ENCODE measurements around the gene TLCD1.

Gene TLCD1

DNA sequence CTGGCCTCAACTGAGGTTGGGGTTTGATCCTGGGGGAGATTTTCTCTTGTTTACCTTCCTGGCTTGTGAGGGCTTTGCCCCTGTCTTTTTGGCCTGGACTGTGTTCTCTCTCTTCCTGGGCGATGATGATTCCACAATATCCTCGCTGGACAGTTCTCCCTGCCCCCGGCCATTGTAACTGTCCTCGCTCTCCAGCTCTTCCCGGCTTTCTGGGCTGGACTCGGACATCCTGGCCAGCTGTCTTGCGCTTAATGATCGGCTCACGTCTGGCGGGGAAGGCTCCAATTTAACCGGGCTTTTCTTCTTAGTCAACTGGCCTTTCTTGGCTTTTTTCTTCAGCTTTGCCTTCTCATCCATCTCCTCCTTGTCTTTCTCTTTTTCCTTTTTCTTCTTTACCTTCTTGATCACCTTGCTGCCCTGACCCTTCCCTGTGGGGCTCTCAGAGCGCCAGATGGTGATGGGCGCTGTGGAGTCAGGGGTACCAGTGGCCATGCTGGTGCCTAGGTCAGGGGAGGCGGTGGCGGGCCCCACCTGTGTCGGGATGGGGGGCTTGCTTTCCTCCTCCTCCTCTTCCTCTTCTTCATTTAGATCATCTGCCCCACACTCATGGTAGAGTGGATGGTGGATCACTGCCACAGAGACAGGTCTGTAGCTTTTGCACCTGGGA lies 22.3 kb downstream of the TLCD1 start:
- no peaks in the 10 kb centered on the region for H3K27me3 ChIP-seq
- no peak for TF ChIP-seq CTCF (IDR thresholded peaks at IDR 0.05; ENCODE audit: low read depth, low read length)
- H3K36me3 ChIP-seq: peaks cover 20% of the 10 kb centered on the region
- no peak overlapping the region for H3K4me3 ChIP-seq (ENCODE audit: low read depth, low read length)
- no peaks in the 10 kb centered on the region for H3K4me1 ChIP-seq
- DNase-seq: no peak
- H3K9me3 ChIP-seq: no peaks in the 10 kb centered on the region

- peaks cover 27% of the 10 kb centered on the region for H3K36me3 ChIP-seq
- no peaks in the 10 kb centered on the region for H3K4me1 ChIP-seq
- H3K4me3 ChIP-seq (ENCODE audit: low read depth, low read length): no peak overlapping the region
- H3K9me3 ChIP-seq: no peaks in the 10 kb centered on the region
- DNase-seq: no peak
- no peaks in the 10 kb centered on the region for H3K27me3 ChIP-seq
- TF ChIP-seq CTCF (IDR thresholded peaks at IDR 0.05; ENCODE audit: low read depth, low read length): no peak
Measured at GRCh38 chr17:28702752-28703150, 23.3 kb downstream of the TLCD1 start.

DNA sequence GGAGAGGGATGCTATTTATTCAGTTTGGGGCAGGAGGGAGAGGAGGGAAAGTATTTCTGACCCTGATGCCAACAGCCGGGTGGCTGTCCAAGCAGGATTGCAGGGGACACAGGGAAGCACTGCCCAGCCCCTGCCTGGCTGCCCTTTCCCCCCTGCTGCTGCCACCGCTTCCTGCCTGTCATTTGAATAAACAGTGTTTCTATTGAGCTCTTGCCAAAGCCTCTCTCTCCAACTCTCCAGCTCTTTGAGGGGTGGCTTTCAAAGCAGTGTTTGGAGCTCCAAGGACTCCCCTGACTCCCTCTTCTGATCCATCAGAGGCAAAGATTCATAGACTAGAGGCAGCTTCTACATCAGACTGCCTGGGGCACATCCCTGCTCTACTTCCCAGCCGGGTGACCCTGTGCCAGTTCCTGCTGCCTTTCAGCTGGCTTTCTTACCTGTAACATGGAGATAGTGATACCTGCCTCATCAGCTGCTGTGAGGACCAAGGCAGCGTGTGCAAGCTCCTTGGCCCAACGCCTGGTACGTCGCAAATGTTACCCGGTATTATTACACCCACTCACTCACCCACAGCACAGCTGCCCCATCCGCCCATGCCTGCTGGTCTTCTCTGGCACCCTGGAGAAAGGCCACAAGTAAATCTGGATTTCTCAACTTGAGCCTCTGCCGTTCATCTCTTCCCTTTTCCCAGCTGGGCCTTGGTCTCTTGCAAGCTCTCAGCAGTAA lies 23.8 kb downstream of the TLCD1 start:
- Histone ChIP-seq H3K9me3 (no peaks in the 10 kb centered on the region), H3K27me3 (no peaks in the 10 kb centered on the region), H3K4me1 (no peaks in the 10 kb centered on the region), H3K4me3 (ENCODE audit: low read depth, low read length) (no peak overlapping the region), H3K36me3 (peaks cover 32% of the 10 kb centered on the region)
- TF ChIP-seq CTCF (IDR thresholded peaks at IDR 0.05; ENCODE audit: low read depth, low read length): no peak
- DNase-seq: no peak

DNA sequence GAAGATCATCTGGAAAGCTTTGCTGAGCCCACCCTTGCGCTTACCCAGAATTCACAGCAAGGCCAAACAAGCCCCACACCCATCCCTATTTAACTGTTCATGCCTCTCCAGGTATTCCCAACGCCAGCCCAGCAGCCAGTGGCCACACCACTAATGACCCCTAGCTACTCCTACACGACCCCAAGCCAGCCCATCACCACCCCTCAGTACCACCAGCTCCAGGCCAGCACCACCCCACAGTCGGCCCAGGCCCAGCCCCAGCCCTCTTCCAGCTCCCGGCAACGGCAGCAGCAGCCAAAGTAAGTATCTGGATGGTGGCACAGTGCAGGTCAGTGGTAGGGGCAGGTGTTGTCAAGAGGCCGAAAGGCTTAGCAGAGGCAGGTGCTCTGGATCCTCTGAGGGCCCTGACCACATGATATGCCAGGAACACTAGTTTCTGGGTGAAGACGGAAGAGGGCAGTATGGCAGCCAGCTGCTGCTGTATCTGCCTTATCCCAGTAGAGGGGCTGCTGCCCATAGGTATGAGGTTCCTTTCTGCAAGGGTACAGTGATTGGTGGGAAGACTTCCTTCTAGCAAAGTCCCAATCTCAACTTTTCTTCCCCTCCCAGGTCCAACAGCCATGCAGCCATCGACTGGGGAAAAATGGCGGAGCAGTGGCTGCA lies 25.1 kb downstream of the TLCD1 start:
- Histone ChIP-seq H3K4me1 (no peaks in the 10 kb centered on the region), H3K9me3 (no peaks in the 10 kb centered on the region), H3K36me3 (peaks cover 38% of the 10 kb centered on the region), H3K27me3 (no peaks in the 10 kb centered on the region), H3K4me3 (ENCODE audit: low read depth, low read length) (no peak overlapping the region)
- no peak for TF ChIP-seq CTCF (IDR thresholded peaks at IDR 0.05; ENCODE audit: low read depth, low read length)
- no peak for DNase-seq

- no peak for DNase-seq
- H3K9me3 ChIP-seq: no peaks in the 10 kb centered on the region
- TF ChIP-seq CTCF (IDR thresholded peaks at IDR 0.05; ENCODE audit: low read depth, low read length): no peak
- no peaks in the 10 kb centered on the region for H3K4me1 ChIP-seq
- H3K36me3 ChIP-seq: peaks cover 41% of the 10 kb centered on the region
- no peak overlapping the region for H3K4me3 ChIP-seq (ENCODE audit: low read depth, low read length)
- H3K27me3 ChIP-seq: no peaks in the 10 kb centered on the region
Measured at GRCh38 chr17:28700278-28700677, 25.8 kb downstream of the TLCD1 start.

Data from BE2C (cell line).